ENCODE data around the gene INSC. TPM values are rescaled to one million over a fixed set of nuclear protein-coding genes. Genes with fewer than 3 reads are reported as not detected.

The INSC gene
- total RNA-seq, 1 experiment from 2014 or later = 0.17 TPM

GRCh38 chr11:15117751-15118150 is 3.0 kb downstream of the INSC start:
- DNase-seq (ENCODE audit: low read depth, low spot score) (no peak), ATAC-seq (no peak)
- RAD21 ChIA-PET (ENCODE audit: low non-redundant PET in 1 of 2, low total read pairs in 2 of 2, uncharacterized antibody in 2 of 2, unreplicated experiment in 2 of 2) = no interaction called here
- H3K27me3 ChIP-seq (ENCODE audit: insufficient read depth, low read length) = no peaks in the 10 kb centered on the region
- H3K4me2 ChIP-seq (ENCODE audit: low read length) = no peak overlapping the region
- CTCF ChIA-PET = interaction anchor here (1.2 to 1.5 kb wide), 2 partner anchors 16 to 42 kb away, joined by 3 to 4 read pairs; no protein-coding TSS in a partner anchor
- H3K9me2 ChIP-seq (ENCODE audit: insufficient read depth) = no peaks in the 10 kb centered on the region
- intact Hi-C loops (cut with micrococcal nuclease) = no loop called here
- TF ChIP-seq SRF (IDR thresholded peaks at IDR 0.05; ENCODE audit: low read depth) (no peak), TCF7L2 (IDR thresholded peaks at IDR 0.05; ENCODE audit: borderline replicate concordance, extremely low read depth, insufficient read depth, insufficient read length) (no peak), CBX3 (IDR thresholded peaks at IDR 0.05; ENCODE audit: low read depth) (no peak), ZFX (IDR thresholded peaks at IDR 0.05) (no peak), POLR2AphosphoS5 (IDR thresholded peaks at IDR 0.05; ENCODE audit: low read depth, low read length) (no peak), EGR1 (IDR thresholded peaks at IDR 0.05; ENCODE audit: low read depth) (no peak), CTCF (IDR thresholded peaks at IDR 0.05 in 2 of 3, conservative IDR thresholded peaks at IDR 0.05 in 1 of 3; ENCODE audit: borderline replicate concordance in 1 of 3, insufficient read depth in 1 of 3, low read depth in 2 of 3, low read length in 2 of 3) (no peak), RAD21 (IDR thresholded peaks at IDR 0.05; ENCODE audit: low read depth) (no peak), JUND (IDR thresholded peaks at IDR 0.05) (no peak), ATF3 (IDR thresholded peaks at IDR 0.05) (no peak), ZNF274 (IDR thresholded peaks at IDR 0.05; ENCODE audit: low read depth, low read length) (no peak), ELF1 (IDR thresholded peaks at IDR 0.05; ENCODE audit: borderline replicate concordance, low read depth) (no peak), EZH2 (IDR thresholded peaks at IDR 0.05) (no peak), ZBTB33 (IDR thresholded peaks at IDR 0.05; ENCODE audit: extremely low read depth, insufficient replicate concordance, low read length) (no peak), FOSL1 (IDR thresholded peaks at IDR 0.05; ENCODE audit: low read depth) (no peak), POLR2A (IDR thresholded peaks at IDR 0.05; ENCODE audit: borderline replicate concordance, extremely low read depth, insufficient read depth, insufficient read length) (no peak)
- no peaks in the 10 kb centered on the region for H3K36me3 ChIP-seq (ENCODE audit: control insufficient read depth in 1 of 2, insufficient read depth in 2 of 2, low read length in 2 of 2)
- no peaks in the 10 kb centered on the region for H3K4me1 ChIP-seq (ENCODE audit: control insufficient read depth in 1 of 2, insufficient read depth in 2 of 2, low read length in 2 of 2)
- no peak overlapping the region for H2AFZ ChIP-seq (ENCODE audit: low read depth, low read length, poor library complexity, severe bottlenecking)
- H3K27ac ChIP-seq (ENCODE audit: low read depth, low read length) = no peak overlapping the region
- H4K20me1 ChIP-seq (ENCODE audit: insufficient read depth) = no peaks in the 10 kb centered on the region
- H3K9ac ChIP-seq (ENCODE audit: low read length) = no peak overlapping the region
- BruUV-seq (replicated peaks) = no TSS peak
- H3K4me3 ChIP-seq (replicated peaks in 1 of 2; ENCODE audit: low read depth in 1 of 2, low read length in 2 of 2) = no peak overlapping the region
- H3K79me2 ChIP-seq (ENCODE audit: insufficient read depth, low read length) = no peaks in the 10 kb centered on the region
- H3K9me3 ChIP-seq (ENCODE audit: control insufficient read depth in 1 of 2, insufficient read depth in 1 of 2, low read depth in 1 of 2, low read length in 2 of 2) = no peaks in the 10 kb centered on the region
- POLR2A ChIA-PET = interaction anchor here (1.0 kb wide), 1 partner anchor 8 kb away, joined by 3 read pairs; no protein-coding TSS in a partner anchor

Data from HCT116 (cell line).